Measurements from ENCODE around the gene ZC3H4.

DNA sequence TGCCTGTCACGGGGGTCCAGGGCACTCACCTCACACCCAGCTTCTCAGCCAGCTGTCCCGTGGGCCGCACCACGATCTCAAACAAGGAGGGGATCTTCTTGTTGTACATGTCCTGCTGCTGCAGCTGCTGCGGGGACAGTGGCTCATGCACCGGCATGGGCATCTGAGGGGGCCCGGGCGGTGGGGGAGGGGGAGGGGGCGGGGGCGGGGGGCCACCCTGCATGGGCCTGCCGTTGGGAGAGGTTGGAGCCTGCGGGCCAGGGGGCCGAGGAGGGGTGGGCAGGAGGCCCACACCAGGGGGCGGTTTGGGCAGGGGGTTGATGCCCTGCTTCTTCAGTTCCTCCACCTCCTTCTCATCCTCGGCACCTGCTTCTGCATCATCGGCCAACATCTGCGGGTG lies 41.3 kb downstream of the ZC3H4 start:
- TF ChIP-seq, protein P1, sequence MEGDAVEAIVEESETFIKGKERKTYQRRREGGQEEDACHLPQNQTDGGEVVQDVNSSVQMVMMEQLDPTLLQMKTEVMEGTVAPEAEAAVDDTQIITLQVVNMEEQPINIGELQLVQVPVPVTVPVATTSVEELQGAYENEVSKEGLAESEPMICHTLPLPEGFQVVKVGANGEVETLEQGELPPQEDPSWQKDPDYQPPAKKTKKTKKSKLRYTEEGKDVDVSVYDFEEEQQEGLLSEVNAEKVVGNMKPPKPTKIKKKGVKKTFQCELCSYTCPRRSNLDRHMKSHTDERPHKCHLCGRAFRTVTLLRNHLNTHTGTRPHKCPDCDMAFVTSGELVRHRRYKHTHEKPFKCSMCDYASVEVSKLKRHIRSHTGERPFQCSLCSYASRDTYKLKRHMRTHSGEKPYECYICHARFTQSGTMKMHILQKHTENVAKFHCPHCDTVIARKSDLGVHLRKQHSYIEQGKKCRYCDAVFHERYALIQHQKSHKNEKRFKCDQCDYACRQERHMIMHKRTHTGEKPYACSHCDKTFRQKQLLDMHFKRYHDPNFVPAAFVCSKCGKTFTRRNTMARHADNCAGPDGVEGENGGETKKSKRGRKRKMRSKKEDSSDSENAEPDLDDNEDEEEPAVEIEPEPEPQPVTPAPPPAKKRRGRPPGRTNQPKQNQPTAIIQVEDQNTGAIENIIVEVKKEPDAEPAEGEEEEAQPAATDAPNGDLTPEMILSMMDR (IDR thresholded peaks at IDR 0.05) = no peak
- TF ChIP-seq POLR2AphosphoS5 (IDR thresholded peaks at IDR 0.05) (no peak), POLR2A (IDR thresholded peaks at IDR 0.05) (no peak)

Measured in gastroesophageal sphincter (tissue), 3 donors.